Vagina (tissue), 2 donors: ENCODE data around the gene PCIF1.

Experiments used
- POLR2A ChIP-seq, 2 donors: fragments of 450-650 bp; IDR thresholded peaks; one replicate each; pipeline ENCODE4 v1.6.1; 2017; ENCODE audit warnings: antibody characterized with exemption in 2 of 2, mild to moderate bottlenecking in 2 of 2, moderate library complexity in 2 of 2
- POLR2AphosphoS5 ChIP-seq, 2 donors: sonication (generic); formaldehyde crosslinking; IDR thresholded peaks; one replicate each; pipeline ENCODE4 v1.9.0; 2017; ENCODE audit warnings: antibody characterized with exemption in 2 of 2, mild to moderate bottlenecking in 2 of 2, low read depth in 1 of 2; ENCODE audit not compliant: insufficient read depth in 1 of 2
- TF ChIP-seq, protein P1 (sequence below), 3 experiments: fragments of 450-650 bp in 2 of 3; fragments of 200-600 bp in 1 of 3; sonication (generic) in 1 of 3; IDR thresholded peaks; one replicate each; pipeline ENCODE4 v1.5.1; 2017 to 2019; ENCODE audit warnings: antibody characterized with exemption in 3 of 3, mild to moderate bottlenecking in 2 of 3, moderate library complexity in 2 of 3

DNA sequence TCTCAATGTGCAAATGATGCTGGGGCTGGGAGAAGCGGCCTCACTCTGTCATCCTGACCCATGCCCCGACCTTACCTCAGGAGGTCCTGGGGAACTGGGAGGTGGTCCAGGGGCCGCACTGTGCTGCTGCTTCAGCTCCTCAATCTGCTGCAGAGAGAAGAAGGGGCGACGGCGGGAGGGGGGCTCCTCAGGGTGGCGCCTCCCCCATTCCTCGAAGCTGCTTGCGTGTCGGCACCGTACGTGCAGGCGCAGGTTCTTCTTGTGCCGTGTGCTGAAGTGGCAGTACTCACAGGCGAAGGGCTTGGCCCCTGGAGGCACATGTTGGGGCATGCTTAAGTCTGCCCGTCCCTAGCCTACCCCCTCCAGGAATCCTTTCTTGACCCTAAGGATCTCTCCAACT is 24.6 kb downstream of the PCIF1 start:
- TF ChIP-seq, protein P1, sequence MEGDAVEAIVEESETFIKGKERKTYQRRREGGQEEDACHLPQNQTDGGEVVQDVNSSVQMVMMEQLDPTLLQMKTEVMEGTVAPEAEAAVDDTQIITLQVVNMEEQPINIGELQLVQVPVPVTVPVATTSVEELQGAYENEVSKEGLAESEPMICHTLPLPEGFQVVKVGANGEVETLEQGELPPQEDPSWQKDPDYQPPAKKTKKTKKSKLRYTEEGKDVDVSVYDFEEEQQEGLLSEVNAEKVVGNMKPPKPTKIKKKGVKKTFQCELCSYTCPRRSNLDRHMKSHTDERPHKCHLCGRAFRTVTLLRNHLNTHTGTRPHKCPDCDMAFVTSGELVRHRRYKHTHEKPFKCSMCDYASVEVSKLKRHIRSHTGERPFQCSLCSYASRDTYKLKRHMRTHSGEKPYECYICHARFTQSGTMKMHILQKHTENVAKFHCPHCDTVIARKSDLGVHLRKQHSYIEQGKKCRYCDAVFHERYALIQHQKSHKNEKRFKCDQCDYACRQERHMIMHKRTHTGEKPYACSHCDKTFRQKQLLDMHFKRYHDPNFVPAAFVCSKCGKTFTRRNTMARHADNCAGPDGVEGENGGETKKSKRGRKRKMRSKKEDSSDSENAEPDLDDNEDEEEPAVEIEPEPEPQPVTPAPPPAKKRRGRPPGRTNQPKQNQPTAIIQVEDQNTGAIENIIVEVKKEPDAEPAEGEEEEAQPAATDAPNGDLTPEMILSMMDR (IDR thresholded peaks at IDR 0.05) = no peak
- TF ChIP-seq POLR2A (IDR thresholded peaks at IDR 0.05) (no peak), POLR2AphosphoS5 (IDR thresholded peaks at IDR 0.05; ENCODE audit: insufficient read depth in 1 of 2, low read depth in 1 of 2) (no peak)
